K562 (cell line): ENCODE results near the gene AKAP10.

Source experiments
- ARID2 ChIP-seq: fragments of 450-650 bp; IDR thresholded peaks from 2 replicates; pipeline ENCODE4 v1.6.1; 2017; ENCODE audit warnings: antibody characterized with exemption, mild to moderate bottlenecking
- ARNT ChIP-seq, 2 experiments: fragments of 450-650 bp; IDR thresholded peaks; 2 replicates each; pipeline ENCODE4 v1.6.1; 2016; ENCODE audit warnings: mild to moderate bottlenecking in 1 of 2
- CTCF ChIP-seq, 3 experiments: IDR thresholded peaks in 2 of 3; conservative IDR thresholded peaks in 1 of 3; 2 replicates each; pipeline ENCODE4 v1.5.1; 2011 to 2012; ENCODE audit warnings: low read length in 3 of 3, mild to moderate bottlenecking in 3 of 3, control low read depth in 2 of 3, improper control_type of control experiment in 1 of 3, inconsistent platforms in 1 of 3, low read depth in 1 of 3, mixed read lengths in 1 of 3, moderate library complexity in 1 of 3; ENCODE audit not compliant: insufficient read depth in 2 of 3
- FOXA1 ChIP-seq: fragments of 450-650 bp; IDR thresholded peaks from 2 replicates; pipeline ENCODE4 v1.6.1; 2016; ENCODE audit warnings: mild to moderate bottlenecking, borderline replicate concordance
- HOMEZ ChIP-seq: fragments of 250-450 bp; sonication (Bioruptor Pico); IDR thresholded peaks from 2 replicates; pipeline ENCODE4 v1.4.0; 2020; ENCODE audit warnings: mild to moderate bottlenecking, moderate library complexity
- KDM1A ChIP-seq, 2 experiments: fragments of 450-650 bp; IDR thresholded peaks; 2 replicates each; pipeline ENCODE4 v1.6.1; 2016; ENCODE audit warnings: mild to moderate bottlenecking in 2 of 2
- POLR2AphosphoS5 ChIP-seq: IDR thresholded peaks from 2 replicates; pipeline ENCODE4 v1.6.1; 2011; ENCODE audit warnings: mild to moderate bottlenecking, low read depth, low read length, moderate library complexity; ENCODE audit not compliant: control insufficient read depth, insufficient read depth
- REST ChIP-seq, 2 experiments: fragments of 450-650 bp; formaldehyde crosslinking in 1 of 2; IDR thresholded peaks; 2 replicates each; pipeline versions ENCODE4 v1.4.0 to v1.6.1; 2014 to 2020; ENCODE audit warnings: mild to moderate bottlenecking in 2 of 2, borderline replicate concordance in 1 of 2, low read depth in 1 of 2
- SRSF3 ChIP-seq: fragments of 200-400 bp; formaldehyde crosslinking; IDR thresholded peaks from 2 replicates; pipeline ENCODE4 v1.6.1; 2016; ENCODE audit warnings: mild to moderate bottlenecking, low read length, moderate library complexity; ENCODE audit not compliant: insufficient read depth
- ZNF184 ChIP-seq: sonication (generic); formaldehyde crosslinking; IDR thresholded peaks from 2 replicates; pipeline ENCODE4 v1.5.0; 2020; ENCODE audit warnings: missing genetic modification reagents
- ZNF24 ChIP-seq: fragments of 450-650 bp; IDR thresholded peaks from 2 replicates; pipeline ENCODE4 v1.6.1; 2016
- ZNF431 ChIP-seq: sonication (generic); formaldehyde crosslinking; IDR thresholded peaks from 2 replicates; pipeline ENCODE4 v1.8.0; 2022; ENCODE audit warnings: mild to moderate bottlenecking, missing genetic modification reagents
- ZNF512 ChIP-seq: IDR thresholded peaks from 2 replicates; pipeline ENCODE4 v1.6.1; 2016; ENCODE audit warnings: missing genetic modification characterization, missing compliant biosample characterization

GRCh38 chr17:19857640-19858039 is 120.0 kb downstream of the AKAP10 start:
- TF ChIP-seq ZNF24 (no peak), ARID2 (no peak), ZNF184 (CRISPR knock-in tag) (no peak), HOMEZ (CRISPR knock-in tag) (no peak), SRSF3 (no peak), ARNT (IDR thresholded peaks at IDR 0.05) (no peak), ZNF431 (no peak), FOXA1 (no peak), REST (IDR thresholded peaks at IDR 0.05; ENCODE audit: borderline replicate concordance) (no peak), REST (CRISPR knock-in tag; IDR thresholded peaks at IDR 0.05; ENCODE audit: low read depth) (no peak), CTCF (IDR thresholded peaks at IDR 0.05 in 2 of 3, conservative IDR thresholded peaks at IDR 0.05 in 1 of 3; ENCODE audit: insufficient read depth in 2 of 3, low read depth in 1 of 3, low read length in 3 of 3) (no peak), KDM1A (IDR thresholded peaks at IDR 0.05) (no peak), ZNF512 (tag) (no peak), POLR2AphosphoS5 (no peak)
